NK-92 treated with Interleukin-12 subunit alpha and Interleukin-12 subunit beta, amount 100 ng/mL, for 24 hours (cell line): ENCODE results near the gene TYW1.
A peak's percentile ranks its signal among the peaks of the same experiment; 100 is the strongest.
"Not testable (repeated sequence)": the region's sequence is repeated elsewhere in the genome, so short reads cannot be mapped to it uniquely, and the experiment has no call there.

Experiments
- DNase-seq: peaks from one replicate; lab custom pipeline; 2025; lab: John Stamatoyannopoulos, UW

The TYW1 gene

GRCh38 chr7:67134912-67135311 is 138.3 kb downstream of the TYW1 start:
- DNase-seq, result not testable (repeated sequence)

- not testable (repeated sequence) for DNase-seq
Measured at GRCh38 chr7:67135617-67136486, 139.2 kb downstream of the TYW1 start.

GRCh38 chr7:67137489-67137888 is 140.9 kb downstream of the TYW1 start:
- DNase-seq, result not testable (repeated sequence)

GRCh38 chr7:67139876-67140275 is 143.2 kb downstream of the TYW1 start:
- DNase-seq, result not testable (repeated sequence)

- not testable (repeated sequence) for DNase-seq
Measured at GRCh38 chr7:67141001-67141400, 144.4 kb downstream of the TYW1 start.

GRCh38 chr7:67143091-67143786 is 146.6 kb downstream of the TYW1 start:
- DNase-seq, result not testable (repeated sequence)

GRCh38 chr7:67145581-67146193 is 149.1 kb downstream of the TYW1 start:
- DNase-seq, result not testable (repeated sequence)

- DNase-seq, result not testable (repeated sequence)
Measured at GRCh38 chr7:67149131-67149530, 152.5 kb downstream of the TYW1 start.

- not testable (repeated sequence) for DNase-seq
Measured at GRCh38 chr7:67154374-67154773, 157.7 kb downstream of the TYW1 start.

GRCh38 chr7:67156064-67156463 is 159.4 kb downstream of the TYW1 start:
- not testable (repeated sequence) for DNase-seq

- DNase-seq, result peak; percentile 28
Measured at GRCh38 chr7:67163285-67163684, 166.7 kb downstream of the TYW1 start.

- not testable (repeated sequence) for DNase-seq
Measured at GRCh38 chr7:67171151-67171550, 174.5 kb downstream of the TYW1 start.

- not testable (repeated sequence) for DNase-seq
Measured at GRCh38 chr7:67176730-67177129, 180.1 kb downstream of the TYW1 start.

- not testable (repeated sequence) for DNase-seq
Measured at GRCh38 chr7:67178915-67179688, 182.5 kb downstream of the TYW1 start.

- DNase-seq, result not testable (repeated sequence)
Measured at GRCh38 chr7:67182956-67183750, 186.5 kb downstream of the TYW1 start.

GRCh38 chr7:67184912-67185659 is 188.5 kb downstream of the TYW1 start:
- not testable (repeated sequence) for DNase-seq

GRCh38 chr7:67185660-67186129 is 189.1 kb downstream of the TYW1 start:
- DNase-seq, result not testable (repeated sequence)

GRCh38 chr7:67189160-67189559 is 192.5 kb downstream of the TYW1 start:
- not testable (repeated sequence) for DNase-seq

GRCh38 chr7:67189801-67190465 is 193.3 kb downstream of the TYW1 start:
- not testable (repeated sequence) for DNase-seq
